WTC11 (cell line): ENCODE data around the gene RCE1. TPM values are rescaled to one million over a fixed set of nuclear protein-coding genes. Genes with fewer than 3 reads are reported as not detected.

Source experiments
- ATAC-seq: fragments of 200-7000 bp; cut with Tn5 transposase; 2 replicates; pipeline ENCODE4 v1.10.0; 2021; ENCODE audit warnings: mild to moderate bottlenecking, moderate library complexity
- CTCF ChIA-PET: fragments of 300-600 bp; sonication (Branson Sonifier 250); formaldehyde crosslinking; loops from one replicate; lab custom pipeline; 2021; ENCODE audit warnings: antibody characterized with exemption; lab: Charles Lee
- POLR2A ChIA-PET: fragments of 350-600 bp; sonication (Branson Sonifier 250); formaldehyde crosslinking; loops from one replicate; lab custom pipeline; 2021; ENCODE audit warnings: antibody characterized with exemption; lab: Charles Lee
- DNase-seq: peaks from one replicate; pipeline ENCODE4 v3.0.0; 2021; ENCODE audit warnings: low spot score
- H3K27ac Mint-ChIP-seq: 2 replicates; pipeline ENCODE4 v1.8.0; 2021; ENCODE audit warnings: mixed read lengths
- H3K27me3 Mint-ChIP-seq: 2 replicates; pipeline ENCODE4 v1.8.0; 2021; ENCODE audit warnings: low read depth, mild to moderate bottlenecking, moderate library complexity, mixed read lengths
- H3K36me3 Mint-ChIP-seq: 2 replicates; pipeline ENCODE4 v1.8.0; 2021; ENCODE audit warnings: mixed read lengths
- H3K4me1 Mint-ChIP-seq: 2 replicates; pipeline ENCODE4 v1.8.0; 2022; ENCODE audit warnings: mixed read lengths
- H3K4me3 Mint-ChIP-seq: 2 replicates; pipeline ENCODE4 v1.8.0; 2021; ENCODE audit warnings: mild to moderate bottlenecking, moderate library complexity, mixed read lengths
- H3K9me3 Mint-ChIP-seq: 2 replicates; pipeline ENCODE4 v1.8.0; 2021; ENCODE audit warnings: mixed read lengths
- ESRRA ChIP-seq: sonication (generic); formaldehyde crosslinking; IDR thresholded peaks from 2 replicates; pipeline ENCODE4 v1.8.1; 2022; ENCODE audit warnings: mild to moderate bottlenecking, missing genetic modification reagents, borderline replicate concordance
- FOXK1 ChIP-seq: sonication (generic); formaldehyde crosslinking; IDR thresholded peaks from 2 replicates; pipeline ENCODE4 v1.8.0; 2022; ENCODE audit warnings: mild to moderate bottlenecking, moderate library complexity, missing genetic modification reagents
- HMGA2 ChIP-seq: fragments of 250-450 bp; sonication (Bioruptor Pico); IDR thresholded peaks from 2 replicates; pipeline ENCODE4 v1.4.0; 2021; ENCODE audit warnings: mild to moderate bottlenecking, moderate library complexity
- JUN ChIP-seq: sonication (generic); formaldehyde crosslinking; IDR thresholded peaks from 2 replicates; pipeline ENCODE4 v1.8.0; 2023; ENCODE audit warnings: mild to moderate bottlenecking, missing genetic modification reagents
- MXD4 ChIP-seq: fragments of 250-450 bp; sonication (Bioruptor Pico); IDR thresholded peaks from 2 replicates; pipeline ENCODE4 v1.8.0; 2021; ENCODE audit warnings: mild to moderate bottlenecking, moderate library complexity, borderline replicate concordance
- NFYB ChIP-seq: sonication (generic); formaldehyde crosslinking; conservative IDR thresholded peaks from 2 replicates; pipeline ENCODE4 v1.8.0; 2022; ENCODE audit warnings: low read depth, missing genetic modification reagents
- RELA ChIP-seq: sonication (generic); formaldehyde crosslinking; IDR thresholded peaks from 2 replicates; pipeline ENCODE4 v1.8.1; 2022; ENCODE audit warnings: missing genetic modification reagents, mild to moderate bottlenecking, borderline replicate concordance
- STAT6 ChIP-seq: sonication (generic); formaldehyde crosslinking; conservative IDR thresholded peaks from 2 replicates; pipeline ENCODE4 v1.8.1; 2023; ENCODE audit warnings: mild to moderate bottlenecking, low read depth, missing genetic modification reagents, moderate library complexity
- ZBTB21 ChIP-seq: sonication (generic); formaldehyde crosslinking; IDR thresholded peaks from 2 replicates; pipeline ENCODE4 v1.8.1; 2023; ENCODE audit warnings: mild to moderate bottlenecking, missing genetic modification reagents, borderline replicate concordance
- ZNF121 ChIP-seq: sonication (generic); formaldehyde crosslinking; IDR thresholded peaks from 2 replicates; pipeline ENCODE4 v1.8.0; 2023; ENCODE audit warnings: missing genetic modification reagents
- ZNF263 ChIP-seq: sonication (generic); formaldehyde crosslinking; IDR thresholded peaks from 2 replicates; pipeline ENCODE4 v1.8.1; 2022; ENCODE audit warnings: low read depth, mild to moderate bottlenecking, moderate library complexity, missing genetic modification reagents
- ZNF532 ChIP-seq: fragments of 250-450 bp; sonication (Bioruptor Pico); IDR thresholded peaks from 2 replicates; pipeline ENCODE4 v1.9.0; 2021; ENCODE audit warnings: mild to moderate bottlenecking, borderline replicate concordance
- ZSCAN18 ChIP-seq: fragments of 250-450 bp; sonication (Bioruptor Pico); IDR thresholded peaks from 2 replicates; pipeline ENCODE4 v2.1.2; 2022; ENCODE audit warnings: mild to moderate bottlenecking, moderate library complexity
- total RNA-seq: library from RNA; stranded (reverse); gene quantifications from 3 replicates; pipeline ENCODE4 v1.2.3, GENCODE V29; 2021
- TF ChIP-seq, protein P1 (sequence below): sonication (generic); formaldehyde crosslinking; IDR thresholded peaks from 2 replicates; pipeline ENCODE4 v1.8.0; 2022; ENCODE audit warnings: mild to moderate bottlenecking, missing genetic modification reagents
- TF ChIP-seq, protein P2 (sequence below): sonication (generic); formaldehyde crosslinking; IDR thresholded peaks from 2 replicates; pipeline ENCODE4 v1.8.1; 2023; ENCODE audit warnings: mild to moderate bottlenecking, missing genetic modification reagents, moderate library complexity
- TF ChIP-seq, protein P3 (sequence below): sonication (generic); formaldehyde crosslinking; IDR thresholded peaks from 2 replicates; pipeline ENCODE4 v1.8.1; 2022; ENCODE audit warnings: missing genetic modification reagents, borderline replicate concordance
- TF ChIP-seq, protein P4 (sequence below): sonication (generic); formaldehyde crosslinking; IDR thresholded peaks from 2 replicates; pipeline ENCODE4 v1.8.1; 2022; ENCODE audit warnings: low read depth, mild to moderate bottlenecking, moderate library complexity, missing genetic modification reagents, borderline replicate concordance

The RCE1 gene
- total RNA-seq, 1 experiment from 2014 or later, result 34.6 TPM

DNA sequence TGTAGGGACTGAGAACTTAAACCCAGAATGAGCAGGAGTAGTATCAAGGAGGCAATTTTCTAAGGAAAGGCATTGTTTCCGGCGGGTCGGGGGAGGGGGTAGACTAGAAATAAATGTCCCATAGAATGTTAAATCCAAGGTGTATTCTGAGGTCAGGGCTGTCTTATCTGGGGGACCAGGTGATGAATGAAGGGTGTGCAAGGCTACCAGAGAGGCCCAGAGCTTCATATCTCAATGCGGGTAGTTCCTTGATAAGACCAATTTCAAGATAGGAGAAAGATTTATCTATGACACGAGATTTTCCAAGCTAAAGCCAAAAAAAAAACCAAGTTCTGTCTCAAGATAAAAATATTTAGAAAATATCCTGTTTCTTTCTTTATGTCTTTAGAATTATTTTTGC, 8.3 kb upstream of the RCE1 start (continued):
- no peak for TF ChIP-seq ZNF532 (CRISPR knock-in tag)
- no peak for TF ChIP-seq JUN
- TF ChIP-seq ZNF263 (CRISPR knock-in tag), result no peak
- TF ChIP-seq MXD4 (CRISPR knock-in tag), result no peak

- Mint-ChIP-seq H3K9me3 (no peaks in the 10 kb centered on the region), H3K27ac (no peak overlapping the region), H3K27me3 (no peaks in the 10 kb centered on the region), H3K4me3 (no peak overlapping the region), H3K36me3 (peaks cover 6% of the 10 kb centered on the region; the same call in 1 of the 2 replicates), H3K4me1 (peaks cover 2% of the 10 kb centered on the region)
- ATAC-seq (no peak), DNase-seq (no peak)
- no peak for TF ChIP-seq NFYB
- TF ChIP-seq ZNF121, result peak; percentile 81; the same call in 1 of the 2 replicates
- TF ChIP-seq, protein P1, sequence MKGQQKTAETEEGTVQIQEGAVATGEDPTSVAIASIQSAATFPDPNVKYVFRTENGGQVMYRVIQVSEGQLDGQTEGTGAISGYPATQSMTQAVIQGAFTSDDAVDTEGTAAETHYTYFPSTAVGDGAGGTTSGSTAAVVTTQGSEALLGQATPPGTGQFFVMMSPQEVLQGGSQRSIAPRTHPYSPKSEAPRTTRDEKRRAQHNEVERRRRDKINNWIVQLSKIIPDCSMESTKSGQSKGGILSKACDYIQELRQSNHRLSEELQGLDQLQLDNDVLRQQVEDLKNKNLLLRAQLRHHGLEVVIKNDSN (CRISPR knock-in tag), result no peak
- POLR2A ChIA-PET, result no interaction called here
- CTCF ChIA-PET, result interaction anchor here (0.8 kb wide), 1 partner anchor 186 kb away, joined by 3 read pairs; no protein-coding TSS in a partner anchor
Observed at GRCh38 chr11:66835768-66836405, 7.4 kb upstream of the RCE1 start.

- CTCF ChIA-PET, result interaction anchor here (0.6 to 0.8 kb wide), 2 partner anchors 11 to 135 kb away, joined by 3 to 4 read pairs; no protein-coding TSS in a partner anchor
- H3K36me3 Mint-ChIP-seq, result peaks cover 14% of the 10 kb centered on the region
- POLR2A ChIA-PET, result interaction anchor here (0.7 kb wide), 1 partner anchor 1234 kb away, joined by 6 read pairs; no protein-coding TSS in a partner anchor
- ATAC-seq (no peak), DNase-seq (no peak)
- no peaks in the 10 kb centered on the region for H3K9me3 Mint-ChIP-seq
- H3K27ac Mint-ChIP-seq, result peak overlapping the region; percentile 47
- no peak overlapping the region; the same call in 1 of the 2 replicates for H3K4me3 Mint-ChIP-seq
- H3K4me1 Mint-ChIP-seq, result peaks cover 20% of the 10 kb centered on the region
- H3K27me3 Mint-ChIP-seq, result no peaks in the 10 kb centered on the region
- TF ChIP-seq, protein P2, sequence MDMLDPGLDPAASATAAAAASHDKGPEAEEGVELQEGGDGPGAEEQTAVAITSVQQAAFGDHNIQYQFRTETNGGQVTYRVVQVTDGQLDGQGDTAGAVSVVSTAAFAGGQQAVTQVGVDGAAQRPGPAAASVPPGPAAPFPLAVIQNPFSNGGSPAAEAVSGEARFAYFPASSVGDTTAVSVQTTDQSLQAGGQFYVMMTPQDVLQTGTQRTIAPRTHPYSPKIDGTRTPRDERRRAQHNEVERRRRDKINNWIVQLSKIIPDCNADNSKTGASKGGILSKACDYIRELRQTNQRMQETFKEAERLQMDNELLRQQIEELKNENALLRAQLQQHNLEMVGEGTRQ, result no peak
- TF ChIP-seq HMGA2 (CRISPR knock-in tag) (no peak), ZSCAN18 (CRISPR knock-in tag) (no peak), ZBTB21 (CRISPR knock-in tag) (no peak), RELA (CRISPR knock-in tag) (no peak), STAT6 (CRISPR knock-in tag) (no peak), ESRRA (CRISPR knock-in tag) (no peak), ZNF263 (CRISPR knock-in tag) (no peak), FOXK1 (CRISPR knock-in tag) (no peak), MXD4 (CRISPR knock-in tag) (no peak)
- TF ChIP-seq, protein P3, sequence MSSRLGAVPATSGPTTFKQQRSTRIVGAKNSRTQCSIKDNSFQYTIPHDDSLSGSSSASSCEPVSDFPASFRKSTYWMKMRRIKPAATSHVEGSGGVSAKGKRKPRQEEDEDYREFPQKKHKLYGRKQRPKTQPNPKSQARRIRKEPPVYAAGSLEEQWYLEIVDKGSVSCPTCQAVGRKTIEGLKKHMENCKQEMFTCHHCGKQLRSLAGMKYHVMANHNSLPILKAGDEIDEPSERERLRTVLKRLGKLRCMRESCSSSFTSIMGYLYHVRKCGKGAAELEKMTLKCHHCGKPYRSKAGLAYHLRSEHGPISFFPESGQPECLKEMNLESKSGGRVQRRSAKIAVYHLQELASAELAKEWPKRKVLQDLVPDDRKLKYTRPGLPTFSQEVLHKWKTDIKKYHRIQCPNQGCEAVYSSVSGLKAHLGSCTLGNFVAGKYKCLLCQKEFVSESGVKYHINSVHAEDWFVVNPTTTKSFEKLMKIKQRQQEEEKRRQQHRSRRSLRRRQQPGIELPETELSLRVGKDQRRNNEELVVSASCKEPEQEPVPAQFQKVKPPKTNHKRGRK (CRISPR knock-in tag), result no peak
- TF ChIP-seq, protein P4, sequence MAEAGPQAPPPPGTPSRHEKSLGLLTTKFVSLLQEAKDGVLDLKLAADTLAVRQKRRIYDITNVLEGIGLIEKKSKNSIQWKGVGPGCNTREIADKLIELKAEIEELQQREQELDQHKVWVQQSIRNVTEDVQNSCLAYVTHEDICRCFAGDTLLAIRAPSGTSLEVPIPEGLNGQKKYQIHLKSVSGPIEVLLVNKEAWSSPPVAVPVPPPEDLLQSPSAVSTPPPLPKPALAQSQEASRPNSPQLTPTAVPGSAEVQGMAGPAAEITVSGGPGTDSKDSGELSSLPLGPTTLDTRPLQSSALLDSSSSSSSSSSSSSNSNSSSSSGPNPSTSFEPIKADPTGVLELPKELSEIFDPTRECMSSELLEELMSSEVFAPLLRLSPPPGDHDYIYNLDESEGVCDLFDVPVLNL (CRISPR knock-in tag), result no peak
Observed at GRCh38 chr11:66840317-66841091, 2.7 kb upstream of the RCE1 start.
